ENCODE results near the gene SOX11. TPM values are rescaled to one million over a fixed set of nuclear protein-coding genes. Genes with fewer than 3 reads are reported as not detected.

SOX11 gene
- polyA plus RNA-seq, 1 donor, result 22.9 TPM

- no peak for DNase-seq
These were observed 1.4 kb upstream of the SOX11 start for GRCh38 chr2:5690718-5691220.

- peak; percentile 84 for DNase-seq
These were observed 781 bp upstream of the SOX11 start for GRCh38 chr2:5691221-5691984.

- peak; percentile 37 for DNase-seq
These were observed 540 bp downstream of the SOX11 start for GRCh38 chr2:5692561-5693286.

- DNase-seq, result peak; percentile 37
These were observed 1.4 kb downstream of the SOX11 start for GRCh38 chr2:5693287-5694201.

- DNase-seq, result peak; percentile 64
These were observed 2.1 kb downstream of the SOX11 start for GRCh38 chr2:5694306-5694705.

- peak; percentile 45 for DNase-seq
These were observed 3.6 kb downstream of the SOX11 start for GRCh38 chr2:5695654-5696403.

GRCh38 chr2:5696404-5696944 is 4.3 kb downstream of the SOX11 start:
- no peak for DNase-seq

GRCh38 chr2:5696945-5697521 is 4.8 kb downstream of the SOX11 start:
- DNase-seq, result peak; percentile 66

GRCh38 chr2:5697562-5697961 is 5.4 kb downstream of the SOX11 start:
- no peak for DNase-seq

GRCh38 chr2:5698134-5698533 is 6.0 kb downstream of the SOX11 start:
- no peak for DNase-seq

GRCh38 chr2:5699963-5700362 is 7.8 kb downstream of the SOX11 start:
- DNase-seq, result no peak

GRCh38 chr2:5700551-5700950 is 8.4 kb downstream of the SOX11 start:
- no peak for DNase-seq

- no peak for DNase-seq
These were observed 9.1 kb downstream of the SOX11 start for GRCh38 chr2:5701266-5701665.

- DNase-seq, result no peak
These were observed 11.0 kb downstream of the SOX11 start for GRCh38 chr2:5703166-5703565.

GRCh38 chr2:5705490-5705889 is 13.3 kb downstream of the SOX11 start:
- DNase-seq, result no peak

GRCh38 chr2:5706717-5707455 is 14.7 kb downstream of the SOX11 start:
- DNase-seq, result no peak

GRCh38 chr2:5710615-5711014 is 18.4 kb downstream of the SOX11 start:
- no peak for DNase-seq

- no peak for DNase-seq
These were observed 20.9 kb downstream of the SOX11 start for GRCh38 chr2:5713101-5713500.

- DNase-seq, result no peak
These were observed 27.6 kb downstream of the SOX11 start for GRCh38 chr2:5719629-5720334.
